ENCODE measurements around the gene DCTPP1. TPM values are rescaled to one million over a fixed set of nuclear protein-coding genes. Genes with fewer than 3 reads are reported as not detected.

DCTPP1 gene
- total and polyA plus RNA-seq, 2 donors (not counting 3 experiments of a cell fraction or from before 2014, with no cell fraction given), result 68.0 to 88.6 TPM

DNA sequence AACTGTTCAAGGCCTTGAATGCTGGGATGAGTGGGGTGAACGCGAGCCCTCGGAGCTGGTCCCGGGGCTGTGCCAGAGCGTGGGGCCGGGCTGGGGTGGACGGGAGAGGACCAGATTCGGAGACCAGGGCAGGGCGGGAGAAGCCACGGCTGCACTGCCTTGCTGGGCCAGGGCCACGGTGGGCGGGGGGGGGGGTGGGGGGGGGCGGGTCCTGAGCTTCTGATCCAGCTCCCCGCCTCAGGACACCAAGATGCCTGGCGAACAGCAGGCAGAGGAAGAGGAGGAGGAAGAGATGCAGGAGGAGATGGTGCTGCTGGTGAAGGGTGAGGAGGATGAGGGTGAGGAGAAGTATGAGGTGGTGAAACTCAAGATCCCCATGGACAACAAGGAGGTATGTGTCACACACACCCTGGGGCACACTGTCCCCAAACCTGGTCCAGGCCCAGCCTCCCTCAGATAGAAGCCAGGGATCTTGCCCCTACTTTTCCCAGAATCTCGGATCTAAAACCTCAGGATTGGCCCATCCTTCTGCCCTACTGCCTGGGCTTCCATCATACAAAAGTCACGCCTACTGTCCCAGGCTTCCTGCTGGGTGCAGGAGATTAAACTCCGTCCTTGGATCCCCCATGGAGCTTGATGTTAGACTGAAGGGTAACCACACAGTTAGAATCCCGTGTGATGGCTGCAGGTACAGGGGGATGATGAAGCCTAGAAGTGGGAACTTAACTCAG lies 21.9 kb downstream of the DCTPP1 start:
- peak overlapping the region; percentile 71 for H3K27ac ChIP-seq (ENCODE audit: insufficient read depth, low read depth, low read length)
- no peaks in the 10 kb centered on the region for H3K9me1 ChIP-seq (replicated peaks; ENCODE audit: control insufficient read depth, extremely low read depth, insufficient read depth, low read length)
- H3K9ac ChIP-seq (replicated peaks; ENCODE audit: extremely low read depth, insufficient read depth, low read length), result peak overlapping the region; percentile 80
- TF ChIP-seq GATA2 (IDR thresholded peaks at IDR 0.05; ENCODE audit: insufficient read depth, insufficient read length, low read depth, low read length), result no peak
- TF ChIP-seq, protein P1, sequence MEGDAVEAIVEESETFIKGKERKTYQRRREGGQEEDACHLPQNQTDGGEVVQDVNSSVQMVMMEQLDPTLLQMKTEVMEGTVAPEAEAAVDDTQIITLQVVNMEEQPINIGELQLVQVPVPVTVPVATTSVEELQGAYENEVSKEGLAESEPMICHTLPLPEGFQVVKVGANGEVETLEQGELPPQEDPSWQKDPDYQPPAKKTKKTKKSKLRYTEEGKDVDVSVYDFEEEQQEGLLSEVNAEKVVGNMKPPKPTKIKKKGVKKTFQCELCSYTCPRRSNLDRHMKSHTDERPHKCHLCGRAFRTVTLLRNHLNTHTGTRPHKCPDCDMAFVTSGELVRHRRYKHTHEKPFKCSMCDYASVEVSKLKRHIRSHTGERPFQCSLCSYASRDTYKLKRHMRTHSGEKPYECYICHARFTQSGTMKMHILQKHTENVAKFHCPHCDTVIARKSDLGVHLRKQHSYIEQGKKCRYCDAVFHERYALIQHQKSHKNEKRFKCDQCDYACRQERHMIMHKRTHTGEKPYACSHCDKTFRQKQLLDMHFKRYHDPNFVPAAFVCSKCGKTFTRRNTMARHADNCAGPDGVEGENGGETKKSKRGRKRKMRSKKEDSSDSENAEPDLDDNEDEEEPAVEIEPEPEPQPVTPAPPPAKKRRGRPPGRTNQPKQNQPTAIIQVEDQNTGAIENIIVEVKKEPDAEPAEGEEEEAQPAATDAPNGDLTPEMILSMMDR (IDR thresholded peaks at IDR 0.05; ENCODE audit: extremely low read depth in 1 of 2, insufficient read depth in 1 of 2, low read depth in 1 of 2, low read length in 2 of 2), result no peak
- TF ChIP-seq MYC (IDR thresholded peaks at IDR 0.05; ENCODE audit: low read depth, low read length), result no peak
- TF ChIP-seq EZH2 (IDR thresholded peaks at IDR 0.05; ENCODE audit: borderline replicate concordance, low read depth, low read length, severe bottlenecking), result no peak
- TF ChIP-seq, protein P2, sequence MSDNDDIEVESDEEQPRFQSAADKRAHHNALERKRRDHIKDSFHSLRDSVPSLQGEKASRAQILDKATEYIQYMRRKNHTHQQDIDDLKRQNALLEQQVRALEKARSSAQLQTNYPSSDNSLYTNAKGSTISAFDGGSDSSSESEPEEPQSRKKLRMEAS (IDR thresholded peaks at IDR 0.05; ENCODE audit: insufficient read depth, insufficient read length), result no peak
- H3K4me2 ChIP-seq (ENCODE audit: insufficient read depth, low read length), result peak overlapping the region; percentile 44
- BruUV-seq (replicated peaks), result no TSS peak
- peaks cover 3% of the 10 kb centered on the region for H3K79me2 ChIP-seq (ENCODE audit: control insufficient read depth, insufficient read depth, low read length)
- peaks cover 2 to 6% of the 10 kb centered on the region in 2 experiments for H3K36me3 ChIP-seq (ENCODE audit: control insufficient read depth in 2 of 2, extremely low read depth in 1 of 2, insufficient read depth in 2 of 2, low read length in 2 of 2)
- intact Hi-C loops (cut with micrococcal nuclease), result loop anchor here (2.0 to 10.0 kb wide), 2 partner anchors 13 to 313 kb away; partner anchors contain the start of genes TBX6, YPEL3 and ZNF48
- H3K4me3 ChIP-seq (replicated peaks in 1 of 3; ENCODE audit: insufficient read depth in 1 of 3, low read depth in 1 of 3, low read length in 3 of 3), result peak overlapping the region; percentile 29 to 56 (median 47)
- no peaks in the 10 kb centered on the region for H3K9me3 ChIP-seq (replicated peaks; ENCODE audit: control insufficient read depth, insufficient read depth, low read length)
- H2AFZ ChIP-seq (ENCODE audit: low read depth, low read length), result peak overlapping the region; percentile 67
- POLR2A ChIA-PET, result interaction anchor here (0.5 to 1.6 kb wide), 6 partner anchors 10 to 394 kb away, joined by 3 to 7 read pairs (median 5); partner anchors contain the start of genes DCTPP1 and TBC1D10B
- FAIRE-seq, result no peak
- no peaks in the 10 kb centered on the region for H3K27me3 ChIP-seq (ENCODE audit: control insufficient read depth in 2 of 2, insufficient read depth in 2 of 2, low read length in 2 of 2)
- DNase-seq (ENCODE audit: low read depth, low spot score), result no peak
- peaks cover 22% of the 10 kb centered on the region for H3K4me1 ChIP-seq (ENCODE audit: control insufficient read depth, extremely low read depth, insufficient read depth, low read length)
- CTCF ChIA-PET, result interaction anchor here (0.6 to 5.3 kb wide), 9 partner anchors 9 to 316 kb away, joined by 3 to 62 read pairs (median 4); partner anchors contain the start of genes DCTPP1 and ZNF48
- dilution Hi-C loops (cut with MboI; ENCODE audit: extremely low pct_ligation_motif_present, low sequenced_read_pairs), result no loop called here
- no peaks in the 10 kb centered on the region for H4K20me1 ChIP-seq (replicated peaks; ENCODE audit: control insufficient read depth, extremely low read depth, insufficient read depth, low read length)

All from endothelial cell of umbilical vein (primary cell).